ENCODE results near the gene UQCR10. TPM values are rescaled to one million over a fixed set of nuclear protein-coding genes. Genes with fewer than 3 reads are reported as not detected.

UQCR10 gene
- total RNA-seq, 4 donors from 2014 or later, result 119 to 261 (median 179) TPM

GRCh38 chr22:29773233-29773632 is 6.1 kb downstream of the UQCR10 start:
- no peak overlapping the region for H3K4me3 ChIP-seq
- DNase-seq (peak; percentile 78 to 85), ATAC-seq (peak; percentile 91 to 95)
- TF ChIP-seq CTCF (IDR thresholded peaks at IDR 0.05 in 4 of 5, conservative IDR thresholded peaks at IDR 0.05 in 1 of 5) (no peak), POLR2A (IDR thresholded peaks at IDR 0.05) (no peak)
- intact Hi-C loops (cut with DNase I; ENCODE audit: low total_unique reads) (no loop called here), in situ Hi-C loops (cut with MboI; ENCODE audit: low sequenced_read_pairs in 4 of 4) (no loop called here)
- H3K27me3 ChIP-seq, result no peaks in the 10 kb centered on the region
- no peaks in the 10 kb centered on the region for H3K9me3 ChIP-seq
- peaks cover 0 to 25% of the 10 kb centered on the region in 2 donors for H3K36me3 ChIP-seq
- peak overlapping the region; percentile 74 to 95 (median 94) for H3K27ac ChIP-seq
- H3K4me1 ChIP-seq, result peaks cover 38 to 40% of the 10 kb centered on the region in 2 donors

- intact Hi-C loops (cut with DNase I; ENCODE audit: low total_unique reads), result loop anchor here (2.0 kb wide), 1 partner anchor 19 kb away; no protein-coding TSS in a partner anchor
These were observed 13.1 kb downstream of the UQCR10 start for GRCh38 chr22:29780220-29780619.

GRCh38 chr22:29780748-29781676 is 13.8 kb downstream of the UQCR10 start:
- no peak for DNase-seq
- no peak for TF ChIP-seq CTCF (IDR thresholded peaks at IDR 0.05 in 4 of 5, conservative IDR thresholded peaks at IDR 0.05 in 1 of 5)
- TF ChIP-seq POLR2A (IDR thresholded peaks at IDR 0.05), result no peak
- in situ Hi-C loops (cut with MboI; ENCODE audit: low sequenced_read_pairs in 4 of 4) (no loop called here), intact Hi-C loops (cut with DNase I; ENCODE audit: low total_unique reads) (loop anchor here (2.0 kb wide), 1 partner anchor 18 kb away; no protein-coding TSS in a partner anchor)
- Histone ChIP-seq H3K27ac (peak overlapping the region; percentile 81 to 90 (median 87)), H3K27me3 (no peaks in the 10 kb centered on the region), H3K36me3 (no peaks in the 10 kb centered on the region), H3K9me3 (no peaks in the 10 kb centered on the region), H3K4me1 (peaks cover 39 to 42% of the 10 kb centered on the region in 2 donors), H3K4me3 (no peak overlapping the region)
- ATAC-seq, result no peak

More at GRCh38 chr22:29780220-29780619, 13.1 kb downstream of the UQCR10 start:
- H3K27ac ChIP-seq, result peak overlapping the region; percentile 81 to 90 (median 87)
- in situ Hi-C loops (cut with MboI; ENCODE audit: low sequenced_read_pairs in 4 of 4), result no loop called here
- no peak overlapping the region for H3K4me3 ChIP-seq
- H3K4me1 ChIP-seq, result peaks cover 39 to 42% of the 10 kb centered on the region in 2 donors
- H3K36me3 ChIP-seq, result no peaks in the 10 kb centered on the region
- no peaks in the 10 kb centered on the region for H3K9me3 ChIP-seq
- ATAC-seq (no peak), DNase-seq (no peak)
- TF ChIP-seq CTCF (IDR thresholded peaks at IDR 0.05 in 4 of 5, conservative IDR thresholded peaks at IDR 0.05 in 1 of 5), result no peak
- TF ChIP-seq POLR2A (IDR thresholded peaks at IDR 0.05), result no peak
- H3K27me3 ChIP-seq, result no peaks in the 10 kb centered on the region

GRCh38 chr22:29782061-29782845 is 15.1 kb downstream of the UQCR10 start:
- no peaks in the 10 kb centered on the region for H3K9me3 ChIP-seq
- H3K27me3 ChIP-seq, result no peaks in the 10 kb centered on the region
- H3K27ac ChIP-seq, result peak overlapping the region; percentile 81 to 90 (median 87)
- ATAC-seq (peak; percentile 43 to 65), DNase-seq (peak; percentile 68 to 84)
- in situ Hi-C loops (cut with MboI; ENCODE audit: low sequenced_read_pairs in 4 of 4), result no loop called here
- no peak overlapping the region for H3K4me3 ChIP-seq
- TF ChIP-seq CTCF (IDR thresholded peaks at IDR 0.05 in 4 of 5, conservative IDR thresholded peaks at IDR 0.05 in 1 of 5) (no peak), POLR2A (IDR thresholded peaks at IDR 0.05) (no peak)
- H3K4me1 ChIP-seq, result peaks cover 39 to 42% of the 10 kb centered on the region in 2 donors
- H3K36me3 ChIP-seq, result peaks cover 0 to 10% of the 10 kb centered on the region in 2 donors
- intact Hi-C loops (cut with DNase I; ENCODE audit: low total_unique reads), result no loop called here

Data from gastrocnemius medialis (tissue), 4 donors.